ENCODE results near the gene STK31. TPM values are rescaled to one million over a fixed set of nuclear protein-coding genes. Genes with fewer than 3 reads are reported as not detected.
"Not testable (repeated sequence)": the region's sequence is repeated elsewhere in the genome, so short reads cannot be mapped to it uniquely, and the experiment has no call there.

Gene STK31
- total RNA-seq, 1 experiment from 2014 or later: 0.58 TPM

GRCh38 chr7:23788843-23789242, 78.8 kb downstream of the STK31 start:
- no peak overlapping the region for H3K4me3 ChIP-seq
- H3K27ac ChIP-seq: no peak overlapping the region
- no peaks in the 10 kb centered on the region for H3K27me3 ChIP-seq (replicated peaks)
- no peaks in the 10 kb centered on the region for H3K36me3 ChIP-seq
- H3K4me1 ChIP-seq (replicated peaks): no peaks in the 10 kb centered on the region
- H3K9me3 ChIP-seq (replicated peaks): no peaks in the 10 kb centered on the region
- DNase-seq (ENCODE audit: low read depth in 1 of 2, low spot score in 2 of 2): no peak

- Histone ChIP-seq H3K4me1 (replicated peaks) (no peaks in the 10 kb centered on the region), H3K4me3 (no peak overlapping the region), H3K27me3 (replicated peaks) (no peaks in the 10 kb centered on the region), H3K27ac (no peak overlapping the region), H3K9me3 (replicated peaks) (peaks cover 9% of the 10 kb centered on the region), H3K36me3 (no peaks in the 10 kb centered on the region)
- no peak for DNase-seq (ENCODE audit: low read depth in 1 of 2, low spot score in 2 of 2)
Observed at GRCh38 chr7:23791721-23792120, 81.7 kb downstream of the STK31 start.

- no peak overlapping the region for H3K27ac ChIP-seq
- H3K4me1 ChIP-seq (replicated peaks): peaks cover 7% of the 10 kb centered on the region
- no peaks in the 10 kb centered on the region for H3K9me3 ChIP-seq (replicated peaks)
- H3K4me3 ChIP-seq: no peak overlapping the region
- DNase-seq (ENCODE audit: low read depth in 1 of 2, low spot score in 2 of 2): no peak
- no peaks in the 10 kb centered on the region for H3K36me3 ChIP-seq
- no peaks in the 10 kb centered on the region for H3K27me3 ChIP-seq (replicated peaks)
Observed at GRCh38 chr7:23802720-23803397, 92.8 kb downstream of the STK31 start.

- no peak overlapping the region for H3K4me3 ChIP-seq
- H3K27ac ChIP-seq: no peak overlapping the region
- peaks cover 7% of the 10 kb centered on the region for H3K4me1 ChIP-seq (replicated peaks)
- no peaks in the 10 kb centered on the region for H3K36me3 ChIP-seq
- no peak for DNase-seq (ENCODE audit: low read depth in 1 of 2, low spot score in 2 of 2)
- H3K9me3 ChIP-seq (replicated peaks): peaks cover 2% of the 10 kb centered on the region
- H3K27me3 ChIP-seq (replicated peaks): no peaks in the 10 kb centered on the region
Observed at GRCh38 chr7:23804707-23805106, 94.7 kb downstream of the STK31 start.

GRCh38 chr7:23808421-23808820, 98.4 kb downstream of the STK31 start:
- Histone ChIP-seq H3K4me3 (no peak overlapping the region), H3K36me3 (no peaks in the 10 kb centered on the region), H3K27me3 (replicated peaks) (no peaks in the 10 kb centered on the region), H3K27ac (no peak overlapping the region), H3K9me3 (replicated peaks) (peaks cover 5% of the 10 kb centered on the region), H3K4me1 (replicated peaks) (no peaks in the 10 kb centered on the region)
- DNase-seq (ENCODE audit: low read depth in 1 of 2, low spot score in 2 of 2): no peak

GRCh38 chr7:23810099-23810498, 100.1 kb downstream of the STK31 start:
- no peaks in the 10 kb centered on the region for H3K27me3 ChIP-seq (replicated peaks)
- no peak for DNase-seq (ENCODE audit: low read depth in 1 of 2, low spot score in 2 of 2)
- no peak overlapping the region for H3K4me3 ChIP-seq
- H3K4me1 ChIP-seq (replicated peaks): no peaks in the 10 kb centered on the region
- H3K9me3 ChIP-seq (replicated peaks): peaks cover 5% of the 10 kb centered on the region
- no peaks in the 10 kb centered on the region for H3K36me3 ChIP-seq
- H3K27ac ChIP-seq: no peak overlapping the region

GRCh38 chr7:23811540-23811939, 101.5 kb downstream of the STK31 start:
- Histone ChIP-seq H3K4me3 (no peak overlapping the region), H3K27me3 (replicated peaks) (no peaks in the 10 kb centered on the region), H3K9me3 (replicated peaks) (peaks cover 5% of the 10 kb centered on the region), H3K4me1 (replicated peaks) (no peaks in the 10 kb centered on the region), H3K36me3 (no peaks in the 10 kb centered on the region), H3K27ac (no peak overlapping the region)
- no peak for DNase-seq (ENCODE audit: low read depth in 1 of 2, low spot score in 2 of 2)

- H3K4me1 ChIP-seq (replicated peaks); H3K27me3 ChIP-seq (replicated peaks); H3K36me3 ChIP-seq; DNase-seq (ENCODE audit: low read depth in 1 of 2, low spot score in 2 of 2); H3K4me3 ChIP-seq; H3K9me3 ChIP-seq (replicated peaks); H3K27ac ChIP-seq: not testable (repeated sequence)
Observed at GRCh38 chr7:23828125-23828524, 118.1 kb downstream of the STK31 start.

- DNase-seq (ENCODE audit: low read depth in 1 of 2, low spot score in 2 of 2); H3K4me3 ChIP-seq; H3K36me3 ChIP-seq; H3K27me3 ChIP-seq (replicated peaks); H3K27ac ChIP-seq; H3K4me1 ChIP-seq (replicated peaks): not testable (repeated sequence)
- H3K9me3 ChIP-seq (replicated peaks): peaks cover 15% of the 10 kb centered on the region
Observed at GRCh38 chr7:23832733-23833132, 122.7 kb downstream of the STK31 start.

GRCh38 chr7:23833405-23833804, 123.4 kb downstream of the STK31 start:
- H3K9me3 ChIP-seq (replicated peaks): peaks cover 15% of the 10 kb centered on the region
- no peak overlapping the region for H3K4me3 ChIP-seq
- H3K4me1 ChIP-seq (replicated peaks): no peaks in the 10 kb centered on the region
- H3K27me3 ChIP-seq (replicated peaks): no peaks in the 10 kb centered on the region
- H3K36me3 ChIP-seq: no peaks in the 10 kb centered on the region
- no peak overlapping the region for H3K27ac ChIP-seq
- DNase-seq (ENCODE audit: low read depth in 1 of 2, low spot score in 2 of 2): no peak

- H3K27ac ChIP-seq; H3K9me3 ChIP-seq (replicated peaks); H3K4me3 ChIP-seq; H3K27me3 ChIP-seq (replicated peaks); H3K4me1 ChIP-seq (replicated peaks); H3K36me3 ChIP-seq; DNase-seq (ENCODE audit: low read depth in 1 of 2, low spot score in 2 of 2): not testable (repeated sequence)
Observed at GRCh38 chr7:23844837-23845236, 134.8 kb downstream of the STK31 start.

GRCh38 chr7:23852135-23852534, 142.1 kb downstream of the STK31 start:
- H3K4me1 ChIP-seq (replicated peaks): no peaks in the 10 kb centered on the region
- no peak overlapping the region for H3K4me3 ChIP-seq
- H3K27ac ChIP-seq: no peak overlapping the region
- H3K9me3 ChIP-seq (replicated peaks): no peaks in the 10 kb centered on the region
- no peaks in the 10 kb centered on the region for H3K27me3 ChIP-seq (replicated peaks)
- DNase-seq (ENCODE audit: low read depth in 1 of 2, low spot score in 2 of 2): no peak
- H3K36me3 ChIP-seq: no peaks in the 10 kb centered on the region

- Histone ChIP-seq H3K9me3 (replicated peaks) (no peaks in the 10 kb centered on the region), H3K4me1 (replicated peaks) (no peaks in the 10 kb centered on the region), H3K27me3 (replicated peaks) (no peaks in the 10 kb centered on the region), H3K27ac (no peak overlapping the region), H3K36me3 (no peaks in the 10 kb centered on the region), H3K4me3 (no peak overlapping the region)
- DNase-seq (ENCODE audit: low read depth in 1 of 2, low spot score in 2 of 2): no peak
Observed at GRCh38 chr7:23852988-23853387, 143.0 kb downstream of the STK31 start.

GRCh38 chr7:23863209-23863787, 153.3 kb downstream of the STK31 start:
- Histone ChIP-seq H3K36me3 (no peaks in the 10 kb centered on the region), H3K27me3 (replicated peaks) (no peaks in the 10 kb centered on the region), H3K4me1 (replicated peaks) (no peaks in the 10 kb centered on the region), H3K9me3 (replicated peaks) (no peaks in the 10 kb centered on the region), H3K27ac (no peak overlapping the region), H3K4me3 (no peak overlapping the region)
- peak in 1 of 2 experiments; percentile 22 for DNase-seq (ENCODE audit: low read depth in 1 of 2, low spot score in 2 of 2)

GRCh38 chr7:23864973-23865372, 155.0 kb downstream of the STK31 start:
- H3K27ac ChIP-seq: no peak overlapping the region
- no peaks in the 10 kb centered on the region for H3K4me1 ChIP-seq (replicated peaks)
- H3K36me3 ChIP-seq: no peaks in the 10 kb centered on the region
- no peak for DNase-seq (ENCODE audit: low read depth in 1 of 2, low spot score in 2 of 2)
- no peaks in the 10 kb centered on the region for H3K27me3 ChIP-seq (replicated peaks)
- H3K9me3 ChIP-seq (replicated peaks): no peaks in the 10 kb centered on the region
- no peak overlapping the region for H3K4me3 ChIP-seq
